Heart left ventricle (tissue), 16 donors: Measurements from ENCODE around the gene FYN. TPM values are rescaled to one million over a fixed set of nuclear protein-coding genes. Genes with fewer than 3 reads are reported as not detected.

Experiments used
- ATAC-seq, 4 donors: fragments of 200-7000 bp; cut with Tn5 transposase; one replicate each; pipeline ENCODE4 v1.9.1; 2020 to 2022; ENCODE audit warnings: moderate library complexity in 4 of 4, mild to moderate bottlenecking in 3 of 4, moderate number of reproducible peaks in 1 of 4
- DNase-seq, 5 donors: peaks; one replicate each; pipeline ENCODE4 v3.0.0-alpha.2; 2020
- H3K27ac ChIP-seq, 12 donors: fragments of 200-600 bp; sonication (generic) in 4 of 12; one replicate each; pipeline versions ENCODE4 v1.5.0 to v1.8.0; 2016 to 2022; ENCODE audit warnings: mild to moderate bottlenecking in 2 of 12
- H3K27me3 ChIP-seq, 9 donors: fragments of 200-600 bp; sonication (generic) in 2 of 9; one replicate each; pipeline versions ENCODE4 v1.5.1 to v1.8.0; 2016 to 2022; ENCODE audit warnings: mild to moderate bottlenecking in 3 of 9
- H3K36me3 ChIP-seq, 9 donors: fragments of 200-600 bp; sonication (generic) in 2 of 9; one replicate each; pipeline versions ENCODE4 v1.5.0 to v1.8.0; 2018 to 2022; ENCODE audit warnings: mild to moderate bottlenecking in 2 of 9
- H3K4me1 ChIP-seq, 12 donors: fragments of 200-600 bp; sonication (generic) in 4 of 12; one replicate each; pipeline versions ENCODE4 v1.5.0 to v1.8.0; 2016 to 2022; ENCODE audit warnings: mild to moderate bottlenecking in 3 of 12
- H3K4me3 ChIP-seq, 12 donors: fragments of 200-600 bp; sonication (generic) in 4 of 12; one replicate each; pipeline versions ENCODE4 v1.5.0 to v1.8.0; 2017 to 2022; ENCODE audit warnings: mild to moderate bottlenecking in 9 of 12, moderate library complexity in 4 of 12
- H3K9me3 ChIP-seq, 12 donors: fragments of 200-600 bp; sonication (generic) in 4 of 12; one replicate each; pipeline versions ENCODE4 v1.5.0 to v1.8.0; 2016 to 2022; ENCODE audit warnings: mild to moderate bottlenecking in 1 of 12
- CTCF ChIP-seq, 12 donors: fragments of 200-600 bp; sonication (generic) in 4 of 12; IDR thresholded peaks; one replicate each; pipeline versions ENCODE4 v1.5.0 to v1.8.0; 2018 to 2022; ENCODE audit warnings: antibody characterized with exemption in 12 of 12, mild to moderate bottlenecking in 5 of 12
- POLR2A ChIP-seq, 2 donors: fragments of 450-650 bp; IDR thresholded peaks; one replicate each; pipeline ENCODE4 v1.6.1; 2017; ENCODE audit warnings: antibody characterized with exemption in 2 of 2, mild to moderate bottlenecking in 2 of 2, moderate library complexity in 2 of 2
- WGBS, 4 donors: extraction: QIAGEN DNeasy Blood & Tissue Kit in 2 of 4; methylation state at CpG; one replicate each; pipeline versions ENCODE4 v1.1.5 to v1.1.7; 2013 to 2018; 5-methylcytosine and 5-hydroxymethylcytosine counted together
- intact Hi-C, 10 donors: fragments of 100-400 bp; cut with DNase I; formaldehyde crosslinking; loops; one replicate each; pipeline versions ENCODE4 v1.11.1 to v1.14.2; 2022
- polyA plus RNA-seq, 2 donors: library from polyadenylated mRNA; stranded (reverse); fragments of 200-250 nt; gene quantifications; one replicate each; pipeline ENCODE4 v1.2.3, GENCODE V29; 2013
- total RNA-seq, 9 donors: library from RNA; depleted of rRNA in 2 of 9; stranded (reverse); fragments of >200 nt in 2 of 9; fragmentation: NEBNext Ultra II Directional in 3 of 9; extraction: Animal tissue kit (Norgen Biotek cat#: 25700) in 3 of 9; gene quantifications; one replicate each; pipeline versions ENCODE4 v1.1.0 to v1.2.4, GENCODE V29; 2016 to 2023
- donor health status: ischemic (EF 13 %, LVEDD 7.1; RV severe dilation, severe dysfunction).
- donor health status: healthy with polysubstance abuse.
- donor health status: DM: no; HTN: yes; CAD: no.
- donor health status: DM: no; HTN: no; CAD: no.
- donor health status: ischemic (EF 25% LVEDD 6.9; RV normal size, moderate dysfunction).
- donor health status: ischemic (EF 25% LVEDD 5.7; RV mildly dilated, moderate dysfunction).
- donor health status: healthy.
- donor health status: DM: yes; HTN: yes; CAD: no.
- donor health status: ischemic (EF 35%, LVEDD 5.7; RV mildly dilated, moderate dysfunction).
- donor health status: nonischemic (EF 11% LVEDD 7.7; RV severe dilation, severe dysfunction).
- donor health status: DM: yes; HTN: yes; CAD: no.
- donor health status: PGD.
- donor health status: ischemic (EF 29% LVEDD 5.4; RV normal size, mild dysfunction).
- donor health status: nonischemic (EF 23%, LVEDD 6.1; RV moderate dilation, normal function).

The FYN gene
- total and polyA plus RNA-seq, 11 donors: 14.7 to 72.4 (median 52.3) TPM

- Histone ChIP-seq H3K27me3 (no peaks in the 10 kb centered on the region), H3K27ac (peak overlapping the region in 7 of 12 donors; percentile 8 to 90 (median 21)), H3K9me3 (no peaks in the 10 kb centered on the region), H3K4me3 (peak overlapping the region in 1 of 12 donors; percentile 40), H3K36me3 (no peaks in the 10 kb centered on the region), H3K4me1 (peaks cover 0 to 91% (median 69%) of the 10 kb centered on the region in 12 donors)
- ATAC-seq (peak in 3 of 4 donors; percentile 4 to 41 (median 30)), DNase-seq (no peak)
- intact Hi-C loops: no loop called here
- no peak for TF ChIP-seq CTCF (IDR thresholded peaks at IDR 0.05)
- TF ChIP-seq POLR2A (IDR thresholded peaks at IDR 0.05): no peak
- WGBS, 4 donors: 33 to 70% (median 57%) methylated on average over 1 of the region's 1 CpG
These were observed 115.9 kb downstream of the FYN start for GRCh38 chr6:111757342-111757741.

DNA sequence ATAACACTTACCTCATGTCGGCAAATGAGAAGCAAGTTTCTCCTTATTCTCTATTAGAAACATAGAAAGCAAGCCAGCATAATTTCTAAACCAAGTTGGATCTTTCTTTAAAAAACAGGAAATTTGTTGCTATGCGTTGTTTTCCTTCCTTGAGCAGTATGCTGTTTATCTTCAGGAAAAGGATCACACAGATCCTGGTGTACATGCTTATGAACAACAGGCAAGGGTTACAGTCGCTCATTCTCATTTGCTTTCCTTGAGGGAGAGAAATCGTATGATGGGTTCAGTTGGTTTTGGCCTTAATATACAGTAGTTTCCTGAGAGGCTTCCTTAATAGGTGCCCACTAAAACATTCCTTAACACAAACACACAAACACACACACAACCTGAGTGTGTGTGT lies 118.8 kb downstream of the FYN start:
- Histone ChIP-seq H3K27ac (peak overlapping the region in 9 of 12 donors; percentile 5 to 90 (median 34)), H3K4me1 (peaks cover 0 to 87% (median 52%) of the 10 kb centered on the region in 12 donors), H3K4me3 (peak overlapping the region in 1 of 12 donors; percentile 8), H3K36me3 (no peaks in the 10 kb centered on the region), H3K27me3 (no peaks in the 10 kb centered on the region), H3K9me3 (no peaks in the 10 kb centered on the region)
- WGBS, 4 donors: 52 to 67% (median 59%) methylated on average over 4 of the region's 4 CpGs
- TF ChIP-seq POLR2A (IDR thresholded peaks at IDR 0.05) (no peak), CTCF (IDR thresholded peaks at IDR 0.05) (no peak)
- ATAC-seq (no peak), DNase-seq (no peak)
- intact Hi-C loops: no loop called here

- Histone ChIP-seq H3K4me3 (no peak overlapping the region), H3K36me3 (no peaks in the 10 kb centered on the region), H3K9me3 (no peaks in the 10 kb centered on the region), H3K27ac (peak overlapping the region in 10 of 12 donors; percentile 1 to 90 (median 36)), H3K27me3 (no peaks in the 10 kb centered on the region), H3K4me1 (peaks cover 0 to 84% (median 44%) of the 10 kb centered on the region in 12 donors)
- no peak for DNase-seq
- intact Hi-C loops: no loop called here
- TF ChIP-seq CTCF (IDR thresholded peaks at IDR 0.05): no peak
- TF ChIP-seq POLR2A (IDR thresholded peaks at IDR 0.05): no peak
- WGBS, 4 donors: 38 to 46% (median 39%) methylated on average over 2 of the region's 2 CpGs
- ATAC-seq: peak in 1 of 4 donors; percentile 52
These were observed 119.7 kb downstream of the FYN start for GRCh38 chr6:111753573-111753972.

- peaks cover 7 to 87% (median 51%) of the 10 kb centered on the region in 12 donors for H3K4me1 ChIP-seq
These were observed 120.8 kb downstream of the FYN start for GRCh38 chr6:111752476-111752875.

More at GRCh38 chr6:111752476-111752875, 120.8 kb downstream of the FYN start:
- TF ChIP-seq CTCF (IDR thresholded peaks at IDR 0.05) (no peak), POLR2A (IDR thresholded peaks at IDR 0.05) (no peak)
- intact Hi-C loops: no loop called here
- Histone ChIP-seq H3K27ac (peak overlapping the region in 3 of 12 donors; percentile 3 to 90 (median 5)), H3K4me3 (no peak overlapping the region), H3K36me3 (no peaks in the 10 kb centered on the region), H3K9me3 (no peaks in the 10 kb centered on the region), H3K27me3 (no peaks in the 10 kb centered on the region)
- DNase-seq (no peak), ATAC-seq (no peak)
